OCI-LY1 (cell line): ENCODE results near the gene TRIM28.

Experiments used
- EZH2 ChIP-seq: fragments of 200-600 bp; sonication (generic), shearing (Covaris generic); IDR thresholded peaks from 2 replicates; pipeline ENCODE4 v1.8.0; 2017; ENCODE audit warnings: borderline replicate concordance, mixed run types, mild to moderate bottlenecking, antibody characterized with exemption, low read length, moderate library complexity, mixed read lengths
- TF ChIP-seq, protein P1 (sequence below): fragments of 200-600 bp; sonication (generic), shearing (Covaris generic); IDR thresholded peaks from 2 replicates; pipeline ENCODE4 v1.5.1; 2017; ENCODE audit warnings: mild to moderate bottlenecking, antibody characterized with exemption, low read length, moderate library complexity, mixed read lengths

DNA sequence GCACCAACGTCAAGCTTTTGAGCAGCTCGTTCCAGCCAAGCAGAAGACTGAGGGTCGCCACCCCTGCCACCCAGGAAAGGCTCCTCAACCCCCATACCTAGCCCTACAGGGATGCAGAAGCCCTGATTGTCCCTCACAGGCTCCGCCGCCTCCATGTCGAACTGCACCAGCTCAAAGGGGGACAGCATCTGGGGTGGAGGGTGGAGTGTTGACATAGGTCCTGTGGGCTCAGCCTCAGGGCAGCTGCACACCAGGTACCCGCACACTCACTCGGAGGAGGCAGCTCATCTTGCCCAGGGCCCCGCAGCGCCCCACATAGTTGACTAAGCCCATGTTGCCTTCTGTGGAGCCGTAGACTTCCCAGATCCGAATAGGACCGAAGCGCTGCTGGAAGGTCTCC is 43.6 kb upstream of the TRIM28 start:
- TF ChIP-seq, protein P1, sequence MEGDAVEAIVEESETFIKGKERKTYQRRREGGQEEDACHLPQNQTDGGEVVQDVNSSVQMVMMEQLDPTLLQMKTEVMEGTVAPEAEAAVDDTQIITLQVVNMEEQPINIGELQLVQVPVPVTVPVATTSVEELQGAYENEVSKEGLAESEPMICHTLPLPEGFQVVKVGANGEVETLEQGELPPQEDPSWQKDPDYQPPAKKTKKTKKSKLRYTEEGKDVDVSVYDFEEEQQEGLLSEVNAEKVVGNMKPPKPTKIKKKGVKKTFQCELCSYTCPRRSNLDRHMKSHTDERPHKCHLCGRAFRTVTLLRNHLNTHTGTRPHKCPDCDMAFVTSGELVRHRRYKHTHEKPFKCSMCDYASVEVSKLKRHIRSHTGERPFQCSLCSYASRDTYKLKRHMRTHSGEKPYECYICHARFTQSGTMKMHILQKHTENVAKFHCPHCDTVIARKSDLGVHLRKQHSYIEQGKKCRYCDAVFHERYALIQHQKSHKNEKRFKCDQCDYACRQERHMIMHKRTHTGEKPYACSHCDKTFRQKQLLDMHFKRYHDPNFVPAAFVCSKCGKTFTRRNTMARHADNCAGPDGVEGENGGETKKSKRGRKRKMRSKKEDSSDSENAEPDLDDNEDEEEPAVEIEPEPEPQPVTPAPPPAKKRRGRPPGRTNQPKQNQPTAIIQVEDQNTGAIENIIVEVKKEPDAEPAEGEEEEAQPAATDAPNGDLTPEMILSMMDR, result no peak
- no peak for TF ChIP-seq EZH2
